ENCODE measurements around the gene CLOCK.

GRCh38 chr4:55446578-55446922, 100.2 kb downstream of the CLOCK start:
- TF ChIP-seq CTCF (conservative IDR thresholded peaks at IDR 0.05 in 1 of 2, IDR thresholded peaks at IDR 0.05 in 1 of 2; ENCODE audit: extremely low read depth in 1 of 2, insufficient read depth in 1 of 2, low read depth in 1 of 2, low read length in 2 of 2): no peak
- no peak for TF ChIP-seq EZH2 (IDR thresholded peaks at IDR 0.05; ENCODE audit: borderline replicate concordance, low read length)

Data from mammary epithelial cell (primary cell).